Measurements from ENCODE around the gene SPACDR. TPM values are rescaled to one million over a fixed set of nuclear protein-coding genes. Genes with fewer than 3 reads are reported as not detected.
"Not testable (repeated sequence)": the region's sequence is repeated elsewhere in the genome, so short reads cannot be mapped to it uniquely, and the experiment has no call there.

SPACDR gene
- total RNA-seq, 2 donors from 2014 or later, result 0.54 to 0.74 TPM

GRCh38 chr7:100456562-100456961 lies 7.5 kb downstream of the SPACDR start:
- no peak for DNase-seq
- no peaks in the 10 kb centered on the region for H3K9me3 ChIP-seq
- TF ChIP-seq, protein P1, sequence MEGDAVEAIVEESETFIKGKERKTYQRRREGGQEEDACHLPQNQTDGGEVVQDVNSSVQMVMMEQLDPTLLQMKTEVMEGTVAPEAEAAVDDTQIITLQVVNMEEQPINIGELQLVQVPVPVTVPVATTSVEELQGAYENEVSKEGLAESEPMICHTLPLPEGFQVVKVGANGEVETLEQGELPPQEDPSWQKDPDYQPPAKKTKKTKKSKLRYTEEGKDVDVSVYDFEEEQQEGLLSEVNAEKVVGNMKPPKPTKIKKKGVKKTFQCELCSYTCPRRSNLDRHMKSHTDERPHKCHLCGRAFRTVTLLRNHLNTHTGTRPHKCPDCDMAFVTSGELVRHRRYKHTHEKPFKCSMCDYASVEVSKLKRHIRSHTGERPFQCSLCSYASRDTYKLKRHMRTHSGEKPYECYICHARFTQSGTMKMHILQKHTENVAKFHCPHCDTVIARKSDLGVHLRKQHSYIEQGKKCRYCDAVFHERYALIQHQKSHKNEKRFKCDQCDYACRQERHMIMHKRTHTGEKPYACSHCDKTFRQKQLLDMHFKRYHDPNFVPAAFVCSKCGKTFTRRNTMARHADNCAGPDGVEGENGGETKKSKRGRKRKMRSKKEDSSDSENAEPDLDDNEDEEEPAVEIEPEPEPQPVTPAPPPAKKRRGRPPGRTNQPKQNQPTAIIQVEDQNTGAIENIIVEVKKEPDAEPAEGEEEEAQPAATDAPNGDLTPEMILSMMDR (IDR thresholded peaks at IDR 0.05), result no peak
- no peaks in the 10 kb centered on the region for H3K27me3 ChIP-seq
- H3K4me3 ChIP-seq, result no peak overlapping the region
- no peaks in the 10 kb centered on the region for H3K36me3 ChIP-seq
- no peaks in the 10 kb centered on the region for H3K4me1 ChIP-seq
- intact Hi-C loops (cut with DNase I), result no loop called here
- no peak overlapping the region for H3K27ac ChIP-seq
- H3K9ac ChIP-seq (ENCODE audit: low read depth in 2 of 2, low read length in 2 of 2), result no peak overlapping the region

GRCh38 chr7:100455206-100455605 lies 8.9 kb downstream of the SPACDR start:
- H3K27me3 ChIP-seq, result no peaks in the 10 kb centered on the region
- DNase-seq, result no peak
- H3K4me1 ChIP-seq, result no peaks in the 10 kb centered on the region
- no peak overlapping the region for H3K9ac ChIP-seq (ENCODE audit: low read depth in 2 of 2, low read length in 2 of 2)
- no peak overlapping the region for H3K4me3 ChIP-seq
- H3K9me3 ChIP-seq, result no peaks in the 10 kb centered on the region
- H3K27ac ChIP-seq, result no peak overlapping the region
- intact Hi-C loops (cut with DNase I), result no loop called here
- no peaks in the 10 kb centered on the region for H3K36me3 ChIP-seq
- TF ChIP-seq, protein P1 (IDR thresholded peaks at IDR 0.05), result no peak

DNA sequence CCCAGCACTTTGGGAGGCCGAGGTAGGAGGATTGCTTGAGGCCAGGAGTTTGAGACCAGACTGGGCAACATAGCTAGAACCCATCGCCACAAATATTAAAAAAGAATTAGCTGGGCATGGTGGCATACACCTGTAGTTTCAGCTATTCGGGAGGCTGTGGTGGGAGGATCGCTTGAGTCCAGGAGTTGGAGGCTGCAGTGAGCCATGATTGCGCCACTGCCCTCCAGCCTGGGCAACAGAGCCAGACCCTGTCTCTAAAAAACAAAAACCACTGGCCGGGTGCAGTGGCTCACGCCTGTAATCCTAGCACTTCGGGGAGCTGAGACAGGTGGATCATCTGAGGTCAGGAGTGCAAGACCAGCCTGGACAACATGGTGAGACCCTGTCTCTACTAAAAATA lies 10.2 kb downstream of the SPACDR start:
- intact Hi-C loops (cut with DNase I); DNase-seq; H3K27ac ChIP-seq; H3K4me3 ChIP-seq; H3K9ac ChIP-seq (ENCODE audit: low read depth in 2 of 2, low read length in 2 of 2); H3K36me3 ChIP-seq; H3K4me1 ChIP-seq; H3K27me3 ChIP-seq; H3K9me3 ChIP-seq: not testable (repeated sequence)

DNA sequence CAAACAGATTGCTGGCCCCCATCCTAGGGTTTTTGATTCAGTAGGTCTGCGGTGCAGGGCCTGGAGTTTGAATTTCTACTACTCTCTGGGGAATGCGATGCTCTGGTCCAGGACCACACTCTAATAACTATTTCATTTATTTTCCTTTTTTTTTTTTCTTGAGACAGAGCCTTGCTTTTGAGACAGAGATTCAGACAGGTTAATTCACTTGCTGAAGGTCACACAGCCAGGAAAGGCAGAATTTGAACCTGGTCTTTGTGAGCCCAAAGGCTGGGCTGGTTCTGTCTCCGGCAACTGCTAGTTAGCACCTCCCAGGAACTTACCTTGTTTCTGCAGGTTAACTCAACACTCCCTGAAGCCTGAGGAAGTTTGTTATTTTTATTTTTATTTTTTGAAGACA lies 11.5 kb downstream of the SPACDR start:
- no peaks in the 10 kb centered on the region for H3K27me3 ChIP-seq
- no peaks in the 10 kb centered on the region for H3K9me3 ChIP-seq
- H3K4me3 ChIP-seq, result no peak overlapping the region
- H3K36me3 ChIP-seq, result no peaks in the 10 kb centered on the region
- no peaks in the 10 kb centered on the region for H3K4me1 ChIP-seq
- TF ChIP-seq, protein P1 (IDR thresholded peaks at IDR 0.05), result no peak
- no peak overlapping the region for H3K27ac ChIP-seq
- DNase-seq, result no peak
- H3K9ac ChIP-seq (ENCODE audit: low read depth in 2 of 2, low read length in 2 of 2), result no peak overlapping the region
- intact Hi-C loops (cut with DNase I), result no loop called here

GRCh38 chr7:100449190-100449795 lies 14.8 kb downstream of the SPACDR start:
- no peaks in the 10 kb centered on the region for H3K4me1 ChIP-seq
- no peak overlapping the region for H3K27ac ChIP-seq
- H3K4me3 ChIP-seq, result no peak overlapping the region
- no peaks in the 10 kb centered on the region for H3K36me3 ChIP-seq
- no peak for DNase-seq
- TF ChIP-seq, protein P1 (IDR thresholded peaks at IDR 0.05), result no peak
- intact Hi-C loops (cut with DNase I), result no loop called here
- H3K9me3 ChIP-seq, result no peaks in the 10 kb centered on the region
- H3K9ac ChIP-seq (ENCODE audit: low read depth in 2 of 2, low read length in 2 of 2), result no peak overlapping the region
- H3K27me3 ChIP-seq, result no peaks in the 10 kb centered on the region

DNA sequence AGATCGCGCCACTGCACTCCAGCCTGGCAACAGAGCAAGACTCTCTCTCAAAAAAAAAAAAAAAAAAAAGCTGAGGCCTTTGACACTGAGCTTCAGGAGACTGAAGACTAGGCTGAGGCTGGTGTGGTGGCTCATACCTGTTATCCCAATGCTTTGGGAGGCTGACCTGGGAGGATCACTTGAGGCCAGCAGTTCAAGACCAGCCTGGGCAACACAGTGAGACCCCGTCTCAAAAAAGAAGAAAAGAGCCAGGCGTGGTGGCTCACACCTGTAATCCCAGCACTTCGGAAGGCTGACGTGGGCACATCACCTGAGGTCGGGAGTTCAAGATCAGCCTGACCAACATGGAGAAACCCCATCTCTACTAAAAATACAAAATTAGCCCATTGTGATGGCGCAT lies 16.7 kb downstream of the SPACDR start:
- intact Hi-C loops (cut with DNase I); H3K36me3 ChIP-seq; H3K4me1 ChIP-seq; H3K9ac ChIP-seq (ENCODE audit: low read depth in 2 of 2, low read length in 2 of 2); H3K27ac ChIP-seq; H3K27me3 ChIP-seq; H3K9me3 ChIP-seq; DNase-seq; H3K4me3 ChIP-seq: not testable (repeated sequence)
